H1 (cell line): ENCODE data around the gene GPS2. TPM values are rescaled to one million over a fixed set of nuclear protein-coding genes. Genes with fewer than 3 reads are reported as not detected.

ENCODE experiments used
- CTCF ChIA-PET: fragments of 300-600 bp; sonication (Branson Sonifier 250); formaldehyde crosslinking; loops from one replicate; lab custom pipeline; 2021; ENCODE audit not compliant: partially characterized antibody; lab: Charles Lee
- POLR2A ChIA-PET: fragments of 300-600 bp; sonication (Branson Sonifier 250); formaldehyde crosslinking; loops from one replicate; lab custom pipeline; 2021; ENCODE audit warnings: inconsistent platforms; ENCODE audit not compliant: partially characterized antibody; lab: Charles Lee
- DNase-seq, 2 experiments: peaks; one replicate each; pipeline versions ENCODE4 v3.0.0 to v3.0.0-alpha.2; 2010 to 2022; ENCODE audit warnings: low spot score in 2 of 2, low read depth in 1 of 2, mixed read lengths in 1 of 2
- FAIRE-seq: peaks from 2 replicates; lab custom pipeline; 2011; peaks lifted over from hg19 to GRCh38; lab: Jason Lieb, UNC
- H2AFZ ChIP-seq: 2 replicates; pipeline ENCODE4 v1.8.1; 2012; ENCODE audit warnings: low read length, inconsistent platforms
- H2AK5ac ChIP-seq: 2 replicates; pipeline ENCODE4 v1.6.1; 2013; ENCODE audit warnings: low read depth, low read length
- H2BK120ac ChIP-seq: replicated peaks from 2 replicates; pipeline ENCODE3; 2013; ENCODE audit warnings: low read depth, low read length, inconsistent platforms
- H2BK12ac ChIP-seq: 2 replicates; pipeline ENCODE4 v1.6.1; 2013; ENCODE audit warnings: low read depth, low read length
- H2BK15ac ChIP-seq: 2 replicates; pipeline ENCODE4 v1.6.1; 2013; ENCODE audit warnings: low read length
- H2BK20ac ChIP-seq: 2 replicates; pipeline ENCODE4 v1.6.1; 2013; ENCODE audit warnings: low read length
- H2BK5ac ChIP-seq: 2 replicates; pipeline ENCODE4 v1.6.1; 2013; ENCODE audit warnings: low read depth, low read length
- H3K14ac ChIP-seq: 2 replicates; pipeline ENCODE4 v1.6.1; 2013; ENCODE audit warnings: inconsistent platforms; ENCODE audit not compliant: insufficient read length
- H3K18ac ChIP-seq: 2 replicates; pipeline ENCODE4 v1.6.1; 2013; ENCODE audit warnings: low read length; ENCODE audit errors: extremely low read depth
- H3K23ac ChIP-seq: 2 replicates; pipeline ENCODE4 v1.6.1; 2013; ENCODE audit warnings: inconsistent platforms; ENCODE audit not compliant: insufficient read length
- H3K23me2 ChIP-seq: 2 replicates; pipeline ENCODE4 v1.6.1; 2013; ENCODE audit warnings: low read depth, low read length
- H3K27ac ChIP-seq: 2 replicates; pipeline ENCODE4 v1.6.1; 2011; ENCODE audit warnings: low read depth, low read length, inconsistent platforms
- H3K27me3 ChIP-seq, 4 experiments: replicated peaks in 1 of 4; 1 replicate in 1 of 4; 2 replicates in 3 of 4; pipeline versions ENCODE4 v1.6.1 to v1.8.1; 2011 to 2013; ENCODE audit warnings: low read length in 3 of 4, mild to moderate bottlenecking in 3 of 4, inconsistent platforms in 2 of 4, mixed read lengths in 2 of 4, moderate library complexity in 1 of 4; ENCODE audit not compliant: control insufficient read depth in 3 of 4, insufficient read depth in 3 of 4; ENCODE audit errors: extremely low read depth in 1 of 4
- H3K36me3 ChIP-seq, 4 experiments: 2 replicates each; pipeline versions ENCODE4 v1.6.1 to v1.8.1; 2011 to 2013; ENCODE audit warnings: mild to moderate bottlenecking in 4 of 4, low read length in 3 of 4, moderate library complexity in 2 of 4, control low read depth in 1 of 4, inconsistent platforms in 1 of 4; ENCODE audit not compliant: insufficient read depth in 4 of 4, control insufficient read depth in 2 of 4
- H3K4ac ChIP-seq: replicated peaks from 2 replicates; pipeline ENCODE3; 2013; ENCODE audit warnings: low read length, low read depth, mixed read lengths, inconsistent platforms; ENCODE audit not compliant: insufficient read length
- H3K4me1 ChIP-seq, 4 experiments: replicated peaks in 1 of 4; 1 replicate in 1 of 4; 2 replicates in 3 of 4; pipeline versions ENCODE4 v1.6.1 to v1.8.1; 2011 to 2013; ENCODE audit warnings: low read length in 3 of 4, inconsistent platforms in 2 of 4, mixed read lengths in 1 of 4; ENCODE audit not compliant: insufficient read depth in 4 of 4, control insufficient read depth in 3 of 4
- H3K4me2 ChIP-seq, 2 experiments: 2 replicates each; pipeline versions ENCODE4 v1.6.1 to v1.8.1; 2011 to 2013; ENCODE audit warnings: low read depth in 2 of 2, low read length in 2 of 2, control low read depth in 1 of 2, inconsistent platforms in 1 of 2, mild to moderate bottlenecking in 1 of 2; ENCODE audit not compliant: insufficient read depth in 1 of 2
- H3K4me3 ChIP-seq, 4 experiments: fragments of 200-600, 300-600 bp in 1 of 4; sonication (generic), shearing (Covaris generic), sonication (Bioruptor Twin) in 1 of 4; 2 replicates each; pipeline versions ENCODE4 v1.5.1 to v1.8.1; 2011 to 2016; ENCODE audit warnings: low read length in 4 of 4, low read depth in 3 of 4, control low read depth in 2 of 4, inconsistent platforms in 2 of 4, mild to moderate bottlenecking in 2 of 4, mixed read lengths in 1 of 4, moderate library complexity in 1 of 4; ENCODE audit not compliant: insufficient read depth in 2 of 4; ENCODE audit errors: extremely low read depth in 1 of 4
- H3K56ac ChIP-seq: replicated peaks from 2 replicates; pipeline ENCODE3; 2013; ENCODE audit warnings: low read depth, mild to moderate bottlenecking, mixed read lengths, low read length, inconsistent platforms; ENCODE audit not compliant: insufficient read length
- H3K79me1 ChIP-seq: 2 replicates; pipeline ENCODE4 v1.6.1; 2013; ENCODE audit warnings: low read depth, low read length, control low read depth
- H3K79me2 ChIP-seq, 2 experiments: 2 replicates each; pipeline versions ENCODE4 v1.6.1 to v1.8.1; 2012 to 2013; ENCODE audit warnings: low read length in 2 of 2, mild to moderate bottlenecking in 2 of 2, inconsistent platforms in 1 of 2; ENCODE audit not compliant: insufficient read depth in 2 of 2, control insufficient read depth in 1 of 2
- H3K9ac ChIP-seq, 4 experiments: replicated peaks in 1 of 4; 1 replicate in 1 of 4; 2 replicates in 3 of 4; pipeline versions ENCODE4 v1.6.1 to v1.8.1; 2011 to 2013; ENCODE audit warnings: low read depth in 3 of 4, low read length in 3 of 4, control low read depth in 2 of 4, mild to moderate bottlenecking in 2 of 4, moderate library complexity in 2 of 4, inconsistent platforms in 1 of 4; ENCODE audit errors: extremely low read depth in 1 of 4
- H3K9me3 ChIP-seq, 2 experiments: 2 replicates each; pipeline versions ENCODE4 v1.6.1 to v1.8.1; 2012 to 2013; ENCODE audit warnings: mild to moderate bottlenecking in 2 of 2, moderate library complexity in 2 of 2, control low read depth in 1 of 2, inconsistent platforms in 1 of 2, low read depth in 1 of 2, low read length in 1 of 2, mixed read lengths in 1 of 2; ENCODE audit not compliant: insufficient read depth in 2 of 2
- H4K20me1 ChIP-seq, 2 experiments: replicated peaks in 1 of 2; 2 replicates each; pipeline versions ENCODE3 to v1.8.1; 2011 to 2013; ENCODE audit warnings: inconsistent platforms in 2 of 2, low read length in 2 of 2, mild to moderate bottlenecking in 1 of 2; ENCODE audit not compliant: insufficient read depth in 2 of 2, control insufficient read depth in 1 of 2
- H4K5ac ChIP-seq: 2 replicates; pipeline ENCODE4 v1.6.1; 2013; ENCODE audit warnings: low read length, low read depth, mixed read lengths, inconsistent platforms; ENCODE audit not compliant: insufficient read length
- H4K8ac ChIP-seq: 2 replicates; pipeline ENCODE4 v1.8.0; 2013; ENCODE audit warnings: mild to moderate bottlenecking, moderate library complexity, low read length, inconsistent platforms; ENCODE audit not compliant: insufficient read depth; ENCODE audit errors: extremely low read depth
- H4K91ac ChIP-seq: replicated peaks from 2 replicates; pipeline ENCODE3; 2013; ENCODE audit warnings: low read length, mixed read lengths, inconsistent platforms; ENCODE audit not compliant: insufficient read length
- BCL11A ChIP-seq, 2 experiments: IDR thresholded peaks; one replicate each; pipeline ENCODE4 v1.6.1; 2011; ENCODE audit warnings: low read depth in 2 of 2, low read length in 2 of 2, mild to moderate bottlenecking in 2 of 2
- BRCA1 ChIP-seq: IDR thresholded peaks from 2 replicates; pipeline ENCODE4 v1.6.1; 2012; ENCODE audit warnings: low read depth, low read length, improper control_type of control experiment
- EP300 ChIP-seq, 2 experiments: IDR thresholded peaks; 1 replicate in 1 of 2; 2 replicates in 1 of 2; pipeline ENCODE4 v1.6.1; 2011 to 2012; ENCODE audit warnings: low read depth in 2 of 2, low read length in 2 of 2, mild to moderate bottlenecking in 2 of 2, borderline replicate concordance in 1 of 2, inconsistent platforms in 1 of 2, moderate library complexity in 1 of 2
- FOSL1 ChIP-seq: IDR thresholded peaks from 2 replicates; pipeline ENCODE4 v1.6.1; 2011; ENCODE audit warnings: mild to moderate bottlenecking, low read depth, low read length, moderate library complexity; ENCODE audit not compliant: insufficient read depth
- GTF2F1 ChIP-seq: IDR thresholded peaks from 2 replicates; pipeline ENCODE4 v1.6.1; 2012; ENCODE audit warnings: low read depth, low read length, improper control_type of control experiment, borderline replicate concordance
- POU5F1 ChIP-seq: IDR thresholded peaks from 2 replicates; pipeline ENCODE4 v1.6.1; 2011; ENCODE audit warnings: low read depth, mild to moderate bottlenecking, low read length, moderate library complexity
- RBBP5 ChIP-seq: IDR thresholded peaks from 2 replicates; pipeline ENCODE4 v1.7.1; 2012; ENCODE audit warnings: low read depth, mild to moderate bottlenecking, inconsistent platforms, low read length, moderate library complexity, borderline replicate concordance
- SIN3A ChIP-seq, 2 experiments: IDR thresholded peaks in 1 of 2; conservative IDR thresholded peaks in 1 of 2; 2 replicates each; pipeline ENCODE4 v1.6.1; 2011 to 2012; ENCODE audit warnings: low read length in 2 of 2, improper control_type of control experiment in 1 of 2, low read depth in 1 of 2, mild to moderate bottlenecking in 1 of 2
- SP4 ChIP-seq: IDR thresholded peaks from 2 replicates; pipeline ENCODE4 v1.6.1; 2012; ENCODE audit warnings: low read length, inconsistent platforms
- TBP ChIP-seq: IDR thresholded peaks from 2 replicates; pipeline ENCODE4 v1.6.1; 2011; ENCODE audit warnings: low read depth, low read length, improper control_type of control experiment
- TEAD4 ChIP-seq: IDR thresholded peaks from 2 replicates; pipeline ENCODE4 v1.6.1; 2012; ENCODE audit warnings: low read depth, low read length, inconsistent platforms, mixed read lengths
- WGBS, 2 experiments: shearing (Covaris generic) in 1 of 2; methylation state at CpG; one replicate each; pipeline versions ENCODE4 v1.1.6 to v1.1.7; 2013 to 2015; ENCODE audit warnings: low lambda C conversion rate in 2 of 2, mixed read lengths in 2 of 2, inconsistent platforms in 1 of 2, low coverage in 1 of 2, missing lambda C conversion rate in 1 of 2; ENCODE audit not compliant: insufficient replicate concordance in 2 of 2, insufficient coverage in 1 of 2, insufficient read length in 1 of 2; ENCODE audit errors: extremely low coverage in 1 of 2, missing lambda C conversion rate in 1 of 2; 5-methylcytosine and 5-hydroxymethylcytosine counted together
- polyA plus RNA-seq, 7 experiments: library from polyadenylated mRNA; depleted of rRNA in 3 of 7; stranded (reverse) in 5 of 7; unstranded in 2 of 7; fragments of >200 nt in 5 of 7; fragments of 200-250 nt in 2 of 7; gene quantifications; 1 replicate in 5 of 7; 2 replicates in 1 of 7; 4 replicates in 1 of 7; pipeline versions ENCODE4 v1.2.1 to v1.2.3, GENCODE V29; 2011 to 2013; ENCODE audit warnings: missing spikeins in 2 of 7, mixed read lengths in 2 of 7
- total RNA-seq: library from RNA; stranded (reverse); fragmentation: NEBNext Ultra II Directional; extraction: Animal tissue kit (Norgen Biotek cat#: 25700); gene quantifications from 2 replicates; pipeline ENCODE4 v1.2.1, GENCODE V29; 2021
- TF ChIP-seq, protein P1 (sequence below): IDR thresholded peaks from 2 replicates; pipeline ENCODE4 v1.6.1; 2012; ENCODE audit warnings: inconsistent platforms

The GPS2 gene
- total and polyA plus RNA-seq, 2 of the 8 experiments (the other 6 are each of a cell fraction or from before 2014, with no cell fraction given) = 67.0 to 152 TPM

DNA sequence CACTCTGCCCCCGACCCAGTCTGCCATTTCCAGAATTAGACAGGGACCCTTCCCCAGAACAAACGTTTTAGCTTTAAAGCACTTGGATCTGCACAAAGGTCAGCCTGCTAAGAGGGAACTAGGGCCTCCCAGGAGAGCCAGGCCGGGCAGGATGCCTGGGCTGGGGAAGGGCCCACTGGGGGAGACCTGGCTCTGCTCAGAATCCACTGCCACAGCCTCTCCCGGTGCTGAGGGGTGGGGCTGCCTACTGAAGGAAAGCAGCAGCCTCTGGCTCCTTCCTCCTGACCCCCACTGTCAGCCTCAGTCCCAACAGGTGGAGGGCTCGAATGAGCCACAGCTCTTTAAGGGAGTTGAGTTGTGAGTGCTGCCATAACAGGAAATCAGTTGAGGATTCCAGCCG, 22.4 kb downstream of the GPS2 start:
- Histone ChIP-seq H3K56ac (no peak overlapping the region), H3K4ac (no peak overlapping the region), H2BK12ac (no peak overlapping the region), H2AK5ac (no peak overlapping the region), H3K27me3 (peaks cover 3 to 11% (median 9%) of the 10 kb centered on the region in 4 experiments), H4K8ac (no peak overlapping the region; the same call in 1 of the 2 replicates), H3K9ac (no peak overlapping the region), H3K27ac (no peak overlapping the region), H4K91ac (no peak overlapping the region), H3K18ac (no peak overlapping the region), H3K23ac (no peak overlapping the region), H3K14ac (no peak overlapping the region), H2AFZ (no peak overlapping the region), H4K5ac (no peak overlapping the region), H3K9me3 (no peaks in the 10 kb centered on the region; a peak in 1 of 4 replicates), H2BK5ac (no peak overlapping the region), H4K20me1 (peaks cover 0 to 9% of the 10 kb centered on the region in 2 experiments), H2BK15ac (no peak overlapping the region), H2BK120ac (no peak overlapping the region), H3K79me2 (no peaks in the 10 kb centered on the region), H2BK20ac (no peak overlapping the region), H3K4me3 (no peak overlapping the region), H3K36me3 (no peaks in the 10 kb centered on the region), H3K79me1 (peaks cover 2% of the 10 kb centered on the region; the same call in 1 of the 2 replicates), H3K4me1 (peaks cover 0 to 14% (median 9%) of the 10 kb centered on the region in 4 experiments; a peak in 6 of 7 replicates), H3K23me2 (peaks cover 2% of the 10 kb centered on the region; the same call in 1 of the 2 replicates), H3K4me2 (no peak overlapping the region)
- 83% methylated on average over 6 of the region's 6 CpGs; no CpG with 5 or more reads in 1 of the 2 experiments for WGBS, 2 experiments
- CTCF ChIA-PET = interaction anchor here (0.8 to 5.7 kb wide), 4 partner anchors 11 to 268 kb away, joined by 3 to 46 read pairs (median 4); partner anchors contain the start of gene SLC2A4
- POLR2A ChIA-PET = interaction anchor here (1.1 to 6.7 kb wide), 10 partner anchors 8 to 72 kb away, joined by 3 to 94 read pairs (median 16); partner anchors contain the start of genes CLDN7, DVL2, GABARAP and GPS2
- no peak for TF ChIP-seq GTF2F1
- TF ChIP-seq BCL11A (IDR thresholded peaks at IDR 0.05; ENCODE audit: low read depth in 2 of 2, low read length in 2 of 2) = no peak
- TF ChIP-seq FOSL1 = no peak
- TF ChIP-seq EP300 (IDR thresholded peaks at IDR 0.05; ENCODE audit: borderline replicate concordance in 1 of 2, low read depth in 2 of 2, low read length in 2 of 2) = no peak
- TF ChIP-seq POU5F1 = no peak
- no peak for TF ChIP-seq BRCA1
- TF ChIP-seq, protein P1, sequence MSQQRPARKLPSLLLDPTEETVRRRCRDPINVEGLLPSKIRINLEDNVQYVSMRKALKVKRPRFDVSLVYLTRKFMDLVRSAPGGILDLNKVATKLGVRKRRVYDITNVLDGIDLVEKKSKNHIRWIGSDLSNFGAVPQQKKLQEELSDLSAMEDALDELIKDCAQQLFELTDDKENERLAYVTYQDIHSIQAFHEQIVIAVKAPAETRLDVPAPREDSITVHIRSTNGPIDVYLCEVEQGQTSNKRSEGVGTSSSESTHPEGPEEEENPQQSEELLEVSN = no peak
- TF ChIP-seq SIN3A (conservative IDR thresholded peaks at IDR 0.05 in 1 of 2, IDR thresholded peaks at IDR 0.05 in 1 of 2; ENCODE audit: low read depth in 1 of 2, low read length in 2 of 2) = no peak
- TF ChIP-seq RBBP5 = no peak
- TF ChIP-seq TEAD4 = no peak
- no peak for TF ChIP-seq TBP
- no peak for TF ChIP-seq SP4
- FAIRE-seq (no peak), DNase-seq (no peak)
